ENCODE results near the gene CFD.
"Not testable (repeated sequence)": the region's sequence is repeated elsewhere in the genome, so short reads cannot be mapped to it uniquely, and the experiment has no call there.

The CFD gene

DNA sequence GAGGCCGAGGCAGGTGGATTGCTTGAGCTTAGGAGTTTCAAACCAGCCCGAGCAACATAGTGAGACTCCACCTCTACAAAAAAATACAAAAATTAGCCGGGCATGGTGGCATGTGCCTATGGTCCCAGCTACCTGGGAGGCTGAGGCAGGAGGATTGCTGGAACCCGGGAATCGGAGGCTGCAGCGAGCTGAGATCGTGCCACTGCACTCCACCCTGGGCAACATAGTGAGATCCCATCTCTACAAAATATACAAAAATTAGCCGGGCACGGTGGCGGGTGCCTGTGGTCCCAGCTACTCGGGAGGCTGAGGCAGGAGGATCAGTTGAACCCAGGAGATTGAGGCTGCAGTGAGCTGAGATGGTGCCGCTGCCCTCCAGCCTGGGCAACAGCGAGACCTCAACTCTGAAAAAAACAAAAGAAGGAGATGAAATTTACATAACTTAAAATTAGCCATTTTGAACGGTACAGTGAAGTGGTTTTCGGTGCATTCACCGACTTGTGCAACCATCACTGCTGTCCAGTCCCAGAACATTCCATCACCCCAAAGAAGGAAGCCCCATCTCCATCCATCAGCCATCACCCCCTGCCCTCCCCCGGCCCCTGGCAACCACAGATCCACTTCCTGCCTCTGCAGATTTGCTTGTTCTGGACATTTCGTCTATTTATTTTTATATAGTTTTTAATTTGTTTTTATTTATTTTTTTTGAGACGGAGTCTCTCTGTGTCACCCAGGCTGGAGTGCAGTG, 33.4 kb upstream of the CFD start:
- DNase-seq, result no peak

DNA sequence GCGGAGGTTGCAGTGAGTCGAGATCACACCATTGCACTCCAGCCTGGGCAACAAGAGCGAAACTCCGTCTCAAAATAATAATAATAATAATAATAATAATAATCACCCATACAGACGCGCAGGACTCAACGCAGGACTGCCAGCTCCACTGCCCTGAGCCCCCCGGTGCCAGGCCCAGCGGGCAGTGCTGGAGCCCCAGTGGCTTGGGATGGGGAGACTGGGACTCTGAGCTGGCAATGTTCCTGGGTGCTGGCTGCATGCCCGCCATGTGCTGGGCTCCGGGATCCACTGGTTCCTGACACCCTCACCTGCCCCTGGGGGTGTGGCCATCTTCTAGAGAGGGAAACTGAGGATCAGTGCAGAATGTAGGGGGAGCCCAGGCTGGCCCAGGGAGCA, 32.2 kb upstream of the CFD start:
- DNase-seq, result no peak

DNA sequence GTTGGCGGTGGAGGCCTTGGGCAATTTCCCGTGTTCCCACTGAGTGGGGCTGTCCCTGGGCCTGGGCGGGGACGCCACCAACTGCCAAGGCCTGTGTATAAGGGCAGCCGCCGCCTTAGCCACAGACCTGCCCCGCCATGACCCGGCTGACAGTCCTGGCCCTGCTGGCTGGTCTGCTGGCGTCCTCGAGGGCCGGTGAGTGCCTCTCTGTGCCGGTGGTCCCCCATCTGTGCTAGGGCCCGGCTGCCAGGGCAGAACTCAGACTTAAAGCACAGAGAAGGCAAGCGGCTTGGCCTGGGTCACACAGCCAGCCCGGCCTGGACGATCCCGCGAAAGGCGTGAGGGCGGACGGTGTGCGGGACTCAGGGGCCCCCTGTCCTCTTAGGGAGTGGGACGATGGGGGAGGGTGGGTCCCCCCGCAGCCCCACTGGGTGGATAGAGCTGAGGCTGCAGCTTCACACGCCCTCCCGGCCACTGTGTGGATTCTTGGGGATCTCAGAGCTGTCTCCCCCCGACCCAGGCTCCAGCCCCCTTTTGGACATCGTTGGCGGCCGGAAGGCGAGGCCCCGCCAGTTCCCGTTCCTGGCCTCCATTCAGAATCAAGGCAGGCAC, 31.6 kb upstream of the CFD start, which contains the start of gene AZU1:
Gene AZU1, plus strand, starts transcription at position 128 of the 612 bp plus-strand sequence. Its CDS starts 10 bp downstream, at position 138.
- no peak for DNase-seq

DNA sequence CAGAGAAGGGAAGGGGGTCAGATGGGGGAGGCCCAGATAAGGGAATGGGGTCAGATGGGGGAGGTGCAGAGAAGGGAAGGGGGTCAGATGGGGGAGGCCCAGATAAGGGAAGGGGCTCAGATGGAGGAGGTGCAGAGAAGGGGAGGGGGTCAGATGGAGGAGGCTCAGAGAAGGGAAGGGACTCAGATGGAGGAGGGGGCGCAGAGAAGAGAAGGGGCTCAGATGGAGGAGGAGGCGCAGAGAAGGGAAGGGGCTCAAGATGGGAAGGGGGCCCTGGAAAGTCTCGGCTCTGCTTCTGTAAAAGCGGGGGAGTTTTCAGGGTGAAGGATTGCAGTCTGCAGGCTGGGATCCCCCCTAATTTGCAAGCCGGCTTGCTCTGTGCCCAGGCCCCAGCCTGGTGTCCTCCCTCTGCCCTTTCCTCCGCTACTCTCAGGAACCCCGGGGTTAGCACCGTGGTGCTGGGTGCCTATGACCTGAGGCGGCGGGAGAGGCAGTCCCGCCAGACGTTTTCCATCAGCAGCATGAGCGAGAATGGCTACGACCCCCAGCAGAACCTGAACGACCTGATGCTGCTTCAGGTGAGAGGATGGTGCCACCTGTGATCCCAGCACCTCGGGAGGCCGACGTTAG, 30.2 kb upstream of the CFD start:
- DNase-seq, result no peak

DNA sequence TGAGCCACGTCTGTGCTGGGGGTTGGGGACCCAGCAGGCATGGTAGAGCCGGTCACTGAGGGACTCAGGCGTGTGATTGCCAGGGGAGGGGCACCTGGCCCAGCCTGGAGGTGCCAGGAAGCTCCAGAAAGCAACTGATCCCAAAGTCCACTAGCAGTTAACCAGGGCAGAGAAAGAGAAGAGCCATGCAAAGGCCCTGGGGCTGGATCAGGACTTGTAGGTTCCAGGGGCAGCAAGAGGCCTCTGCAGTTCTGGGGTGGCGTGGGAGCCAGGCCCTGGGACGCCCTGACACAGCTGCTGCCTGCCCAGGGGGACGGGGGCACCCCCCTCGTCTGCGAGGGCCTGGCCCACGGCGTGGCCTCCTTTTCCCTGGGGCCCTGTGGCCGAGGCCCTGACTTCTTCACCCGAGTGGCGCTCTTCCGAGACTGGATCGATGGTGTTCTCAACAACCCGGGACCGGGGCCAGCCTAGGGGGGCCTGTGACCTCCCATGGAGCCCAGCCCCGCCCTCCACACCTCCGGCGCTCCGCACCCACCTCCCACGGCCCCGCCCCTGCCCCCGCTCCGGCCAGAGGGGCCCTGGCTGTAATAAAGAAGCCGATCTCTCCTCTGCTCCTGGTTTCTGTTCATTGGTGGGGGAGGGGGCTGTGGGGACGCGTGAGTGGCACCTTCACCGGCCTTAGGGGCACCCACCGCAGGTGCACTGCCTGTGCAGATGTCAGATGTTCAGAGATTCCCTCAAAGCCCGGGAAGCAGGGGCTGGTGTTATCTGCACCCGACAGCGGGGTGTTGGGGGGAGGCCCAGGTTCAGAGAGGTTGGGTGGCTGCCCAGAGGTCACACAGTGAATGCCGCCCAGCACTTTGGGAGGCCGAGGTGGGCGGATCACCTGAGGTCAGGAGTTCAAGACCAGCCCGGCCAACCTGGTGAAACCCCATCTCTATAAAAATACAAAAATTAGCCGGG, 27.8 kb upstream of the CFD start:
- DNase-seq, result no peak

DNA sequence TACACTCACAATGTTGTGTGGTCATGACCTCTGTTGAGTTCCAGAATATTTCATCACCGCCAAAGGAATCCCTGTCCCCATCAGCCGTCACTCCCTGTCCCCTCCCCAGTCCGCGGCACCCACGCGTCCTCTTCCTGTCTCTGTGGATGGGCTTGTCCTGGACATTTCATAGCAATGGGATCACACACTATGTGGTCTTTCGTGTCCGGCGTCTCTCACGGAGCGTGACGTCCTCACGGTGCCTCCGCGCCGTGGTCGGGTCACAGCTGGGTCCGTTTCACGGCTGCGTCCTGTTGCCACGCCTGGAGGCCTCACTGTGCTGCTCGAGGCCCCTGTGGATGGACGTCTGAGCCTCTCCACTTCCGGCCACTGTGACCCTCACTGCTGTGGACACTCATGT, 25.2 kb upstream of the CFD start:
- no peak for DNase-seq

DNA sequence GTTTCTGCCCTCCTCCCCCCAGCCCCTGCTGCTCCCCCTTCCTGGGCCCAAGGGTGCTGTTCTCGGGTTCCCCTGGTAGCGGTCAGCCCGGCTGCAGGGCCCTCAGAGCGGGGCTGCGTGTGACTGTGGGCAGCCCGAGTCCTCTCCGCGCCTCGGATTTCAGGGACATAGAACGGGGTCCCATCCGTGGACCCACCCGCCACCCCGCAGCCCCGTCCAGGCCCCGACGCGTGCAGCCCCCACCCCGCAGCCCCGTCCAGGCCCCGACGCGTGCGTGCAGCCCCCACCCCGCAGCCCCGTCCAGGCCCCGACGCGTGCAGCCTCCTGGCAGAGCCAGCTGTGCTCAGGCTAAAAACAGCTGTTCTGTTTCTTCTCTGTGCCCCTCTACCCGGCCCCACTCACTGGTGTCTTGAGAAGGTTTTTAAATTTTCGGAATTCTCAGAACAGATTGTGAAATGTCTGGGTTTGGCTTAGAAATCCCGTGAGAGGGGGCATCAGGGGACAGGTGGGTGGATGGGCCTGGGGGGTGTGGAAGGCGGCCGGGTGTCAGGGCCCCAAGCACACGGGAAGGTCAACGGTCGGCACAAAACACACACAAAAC, 24.2 kb upstream of the CFD start:
- no peak for DNase-seq

DNA sequence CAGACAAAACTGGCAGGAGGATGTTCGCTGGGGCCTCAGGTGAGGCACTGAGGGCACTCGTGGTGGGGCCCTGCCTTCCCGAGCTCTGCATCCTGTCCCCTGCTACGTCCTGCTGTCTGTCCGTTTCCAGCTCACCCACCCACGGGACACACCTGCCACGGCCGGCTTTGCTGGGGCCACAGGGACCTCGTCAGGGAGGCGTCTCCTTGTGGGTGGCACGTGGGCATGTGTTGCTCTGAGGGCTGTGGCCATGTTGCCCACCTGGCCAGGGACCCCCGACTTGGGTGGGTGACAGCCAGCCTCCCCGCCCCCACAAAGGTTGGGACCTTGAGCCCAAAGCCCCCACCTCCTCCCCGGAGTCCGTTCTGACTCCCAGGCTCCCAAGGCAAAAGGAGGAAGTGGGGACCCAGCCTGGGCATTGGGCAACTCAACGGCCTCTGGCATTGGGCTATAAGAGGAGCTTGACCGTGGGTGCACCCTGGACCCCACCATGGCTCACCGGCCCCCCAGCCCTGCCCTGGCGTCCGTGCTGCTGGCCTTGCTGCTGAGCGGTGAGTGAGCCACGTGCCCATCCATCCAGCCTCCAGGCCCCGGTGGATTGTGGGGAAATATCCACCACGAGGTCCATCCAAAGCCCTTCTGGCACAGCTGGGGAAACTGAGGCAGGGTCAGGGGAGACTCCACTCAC, 18.8 kb upstream of the CFD start, which contains the start of gene PRTN3:
Gene PRTN3, plus strand, starts transcription at position 481 of the 688 bp plus-strand sequence. Its CDS starts 10 bp downstream, at position 491.
- DNase-seq, result no peak

DNA sequence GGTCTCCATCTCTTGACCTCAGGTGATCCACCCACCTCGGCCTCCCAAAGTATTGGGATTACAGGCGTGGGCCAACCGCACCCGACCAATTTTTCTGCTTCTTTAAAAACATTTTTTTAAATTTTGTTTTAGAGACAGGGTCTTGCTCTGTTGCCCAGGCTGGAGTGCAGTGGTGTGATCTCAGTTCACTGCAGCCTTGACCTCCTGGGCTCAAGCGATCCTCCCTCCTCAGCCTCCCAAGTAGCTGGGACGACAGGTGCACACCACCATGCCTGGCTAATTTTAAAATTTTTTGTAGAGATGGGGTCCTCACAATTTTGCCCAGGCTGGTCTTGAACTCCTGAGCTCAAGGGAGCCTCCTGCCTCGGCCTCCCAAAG, 16.7 kb upstream of the CFD start:
- DNase-seq, result not testable (repeated sequence)

DNA sequence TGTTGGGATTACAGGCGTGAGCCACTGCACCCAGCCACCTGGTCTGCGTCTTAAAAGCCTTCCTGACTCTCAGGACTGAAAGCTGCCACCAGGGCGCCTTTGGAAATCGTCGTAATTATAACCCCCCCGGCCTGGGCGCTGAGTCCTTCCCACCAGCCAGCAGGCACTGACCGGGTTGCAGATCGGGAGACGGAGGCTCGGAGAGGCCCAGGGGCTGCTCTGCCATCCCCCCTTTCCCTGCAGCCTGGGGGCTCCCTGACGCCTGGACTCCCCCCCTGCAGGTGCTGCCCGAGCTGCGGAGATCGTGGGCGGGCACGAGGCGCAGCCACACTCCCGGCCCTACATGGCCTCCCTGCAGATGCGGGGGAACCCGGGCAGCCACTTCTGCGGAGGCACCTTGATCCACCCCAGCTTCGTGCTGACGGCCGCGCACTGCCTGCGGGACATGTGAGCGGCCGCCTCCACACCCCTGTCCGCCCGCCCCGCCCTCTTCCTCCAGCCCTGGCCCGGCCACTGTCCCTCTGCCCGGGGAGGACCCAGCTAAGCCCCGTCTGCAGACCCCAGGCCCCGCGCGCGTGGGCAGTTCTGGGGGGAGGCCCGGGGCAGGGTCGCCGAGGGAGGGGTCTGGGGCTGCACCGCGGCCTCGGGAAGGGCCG, 16.2 kb upstream of the CFD start:
- no peak for DNase-seq

DNA sequence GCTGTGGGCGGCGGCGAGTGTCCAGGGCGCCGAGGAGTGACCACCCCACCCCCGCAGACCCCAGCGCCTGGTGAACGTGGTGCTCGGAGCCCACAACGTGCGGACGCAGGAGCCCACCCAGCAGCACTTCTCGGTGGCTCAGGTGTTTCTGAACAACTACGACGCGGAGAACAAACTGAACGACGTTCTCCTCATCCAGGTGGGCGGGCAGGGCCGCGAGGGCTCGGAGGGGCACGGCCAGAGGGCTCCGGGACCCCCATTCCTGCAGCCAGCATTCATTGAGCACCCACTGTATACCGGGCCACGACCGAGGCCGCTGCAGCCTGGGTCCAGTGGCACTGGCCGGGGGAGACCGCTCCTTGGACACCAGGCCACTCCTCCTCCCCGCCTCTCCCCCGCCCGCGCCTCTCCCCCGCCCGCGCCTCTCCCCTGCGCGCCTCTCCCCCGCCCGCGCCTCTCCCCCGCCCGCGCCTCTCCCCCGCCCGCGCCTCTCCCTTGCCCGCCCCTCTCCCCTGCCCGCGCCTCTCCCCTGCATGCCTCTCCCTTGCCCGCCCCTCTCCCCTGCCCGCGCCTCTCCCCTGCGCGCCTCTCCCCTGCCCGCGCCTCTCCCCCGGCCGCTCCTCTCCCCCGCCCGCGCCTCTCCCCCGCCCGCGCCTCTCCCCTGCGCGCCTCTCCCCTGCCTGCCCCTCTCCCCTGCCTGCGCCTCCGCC, 15.5 kb upstream of the CFD start:
- no peak for DNase-seq

DNA sequence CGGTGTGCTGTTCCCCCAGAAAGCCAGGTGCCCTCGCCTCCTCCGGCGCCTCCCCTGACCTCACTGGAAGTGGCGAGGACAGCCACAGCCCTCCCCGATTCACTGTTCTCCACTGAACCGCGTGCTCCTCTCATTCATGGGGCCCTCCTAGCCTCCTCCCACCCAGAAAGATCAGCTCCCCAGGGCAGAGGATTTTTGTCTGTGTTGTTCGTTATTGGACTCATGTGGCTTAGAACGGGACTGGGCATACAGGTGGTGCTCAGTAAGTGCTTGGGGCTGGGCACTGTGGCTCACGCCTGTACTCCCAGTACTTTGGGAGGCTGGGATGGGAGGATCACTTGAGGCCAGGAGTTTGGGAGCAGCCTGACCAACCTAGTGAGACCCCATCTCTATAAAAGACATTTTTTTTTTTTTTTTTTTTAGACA, 14.9 kb upstream of the CFD start:
- no peak for DNase-seq

DNA sequence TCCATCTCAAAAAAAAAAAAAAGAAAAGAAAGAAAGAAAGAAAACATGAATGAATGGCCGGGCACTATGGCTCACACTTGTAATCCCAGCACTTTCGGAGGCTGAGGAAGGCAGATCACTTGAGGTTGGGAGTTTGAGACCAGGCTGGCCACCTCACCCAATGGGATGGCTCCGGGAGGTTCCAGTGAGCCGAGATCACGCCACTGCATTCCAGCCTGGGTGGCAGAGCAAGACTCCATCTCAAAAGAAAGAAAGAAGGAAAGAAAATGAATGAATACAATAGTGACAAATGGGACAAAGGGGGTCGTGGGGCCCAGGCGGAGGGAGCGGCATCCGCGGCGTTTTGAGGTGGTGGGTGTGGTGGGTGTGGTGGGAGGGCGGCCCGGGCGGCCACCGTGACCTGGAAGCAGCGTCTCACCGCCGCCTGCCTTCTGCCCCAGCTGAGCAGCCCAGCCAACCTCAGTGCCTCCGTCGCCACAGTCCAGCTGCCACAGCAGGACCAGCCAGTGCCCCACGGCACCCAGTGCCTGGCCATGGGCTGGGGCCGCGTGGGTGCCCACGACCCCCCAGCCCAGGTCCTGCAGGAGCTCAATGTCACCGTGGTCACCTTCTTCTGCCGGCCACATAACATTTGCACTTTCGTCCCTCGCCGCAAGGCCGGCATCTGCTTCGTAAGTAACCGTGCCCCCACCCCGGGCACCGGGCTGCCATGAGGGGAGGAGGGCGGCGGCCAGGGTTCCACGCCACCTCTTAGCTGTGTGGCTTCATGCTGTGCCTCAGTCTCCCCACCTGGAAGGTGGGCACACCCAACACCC, 13.6 kb upstream of the CFD start:
- DNase-seq, result no peak

DNA sequence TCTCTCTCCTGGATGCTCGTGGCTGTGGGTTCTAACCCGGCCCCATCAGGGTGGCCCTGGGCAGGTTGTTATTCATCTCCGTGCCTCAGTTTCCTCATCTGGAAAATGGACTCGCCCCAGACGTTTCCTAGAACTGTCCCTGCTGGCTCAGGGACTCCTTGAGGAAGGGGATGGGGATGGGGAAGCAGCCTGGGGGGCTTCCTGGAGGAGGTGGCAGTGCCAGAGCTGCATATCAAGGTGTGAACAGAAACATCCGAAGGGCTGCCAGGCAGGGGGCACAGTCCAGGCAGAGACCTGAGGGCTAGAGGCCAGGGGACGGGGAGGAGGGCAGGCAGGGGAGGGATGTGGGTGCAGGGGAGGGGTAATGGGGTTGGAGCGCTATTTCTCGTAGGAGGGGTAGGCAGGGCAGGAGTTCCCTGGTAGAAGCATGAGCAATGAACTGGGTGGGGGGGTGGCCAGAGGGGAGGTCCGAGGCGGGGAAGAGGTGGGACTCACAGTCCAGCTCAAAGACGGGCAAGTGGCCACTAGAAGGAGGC, 11.0 kb upstream of the CFD start:
- DNase-seq, result no peak

DNA sequence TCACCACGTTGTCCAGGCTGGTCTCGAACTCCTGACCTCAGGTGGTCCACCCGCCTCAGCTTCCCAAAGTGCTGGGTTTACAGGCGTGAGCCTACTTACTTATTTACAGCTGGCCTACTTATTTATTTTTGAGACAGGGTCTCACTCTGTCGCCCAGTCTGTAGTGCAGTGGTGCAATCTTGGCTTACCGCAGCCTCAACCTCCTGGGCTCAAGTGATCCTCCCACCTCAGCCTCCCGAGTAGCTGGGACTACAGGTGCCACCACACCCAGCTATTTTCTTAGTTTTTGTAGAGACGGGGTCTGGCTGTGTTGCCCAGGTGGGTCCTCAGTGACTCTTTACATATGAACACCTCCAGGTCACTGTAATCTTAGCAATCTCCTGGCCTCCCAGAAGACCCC, 10.3 kb upstream of the CFD start:
- DNase-seq, result not testable (repeated sequence)

DNA sequence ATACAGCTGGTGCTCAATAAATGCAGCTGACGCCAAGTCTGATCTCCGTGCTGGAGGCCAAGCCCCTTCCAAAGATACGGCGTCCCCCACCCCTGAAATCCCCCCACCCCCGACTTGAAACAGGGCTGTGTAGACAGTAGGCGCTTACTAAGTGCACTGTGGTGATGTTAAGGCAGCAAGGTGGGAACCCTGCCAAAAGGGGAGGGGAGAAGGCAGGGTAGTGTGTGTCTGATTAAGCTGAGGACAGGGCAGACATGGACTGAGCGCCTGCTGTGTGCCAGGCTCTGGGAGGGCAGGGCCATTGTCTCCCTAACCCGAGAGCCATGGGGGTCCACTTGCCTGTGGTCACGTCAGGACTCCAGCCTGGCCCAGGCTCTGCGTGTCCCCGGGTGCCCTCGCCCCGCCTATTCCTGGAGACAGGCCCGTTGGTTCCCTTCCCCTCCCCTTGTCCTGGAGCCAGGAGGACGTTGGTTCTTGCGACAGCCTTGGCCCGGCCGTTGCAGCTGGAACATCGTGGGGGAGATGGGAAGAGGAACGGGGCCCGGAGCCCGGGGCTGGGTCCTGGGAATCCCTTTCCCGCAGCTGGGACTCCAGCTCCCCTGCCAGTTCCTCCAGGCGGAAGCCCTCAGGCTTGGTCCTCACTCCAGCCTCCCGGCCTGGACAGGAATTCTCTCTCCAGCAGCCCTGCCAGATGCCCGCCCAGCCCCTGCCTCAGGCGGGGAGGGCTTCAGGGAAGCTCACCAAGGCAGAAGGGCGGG, 9.1 kb upstream of the CFD start:
- DNase-seq, result no peak

DNA sequence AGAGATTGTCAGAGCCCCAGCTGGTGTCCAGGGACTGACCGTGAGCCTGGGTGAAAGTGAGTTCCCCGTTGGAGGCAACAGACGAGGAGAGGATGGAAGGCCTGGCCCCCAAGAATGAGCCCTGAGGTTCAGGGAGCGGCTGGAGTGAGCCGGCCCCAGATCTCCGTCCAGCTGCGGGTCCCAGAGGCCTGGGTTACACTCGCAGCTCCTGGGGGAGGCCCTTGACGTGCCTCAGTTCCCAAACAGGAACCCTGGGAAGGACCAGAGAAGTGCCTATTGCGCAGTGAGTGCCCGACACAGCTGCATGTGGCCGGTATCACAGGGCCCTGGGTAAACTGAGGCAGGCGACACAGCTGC, 8.5 kb upstream of the CFD start:
- no peak for DNase-seq

DNA sequence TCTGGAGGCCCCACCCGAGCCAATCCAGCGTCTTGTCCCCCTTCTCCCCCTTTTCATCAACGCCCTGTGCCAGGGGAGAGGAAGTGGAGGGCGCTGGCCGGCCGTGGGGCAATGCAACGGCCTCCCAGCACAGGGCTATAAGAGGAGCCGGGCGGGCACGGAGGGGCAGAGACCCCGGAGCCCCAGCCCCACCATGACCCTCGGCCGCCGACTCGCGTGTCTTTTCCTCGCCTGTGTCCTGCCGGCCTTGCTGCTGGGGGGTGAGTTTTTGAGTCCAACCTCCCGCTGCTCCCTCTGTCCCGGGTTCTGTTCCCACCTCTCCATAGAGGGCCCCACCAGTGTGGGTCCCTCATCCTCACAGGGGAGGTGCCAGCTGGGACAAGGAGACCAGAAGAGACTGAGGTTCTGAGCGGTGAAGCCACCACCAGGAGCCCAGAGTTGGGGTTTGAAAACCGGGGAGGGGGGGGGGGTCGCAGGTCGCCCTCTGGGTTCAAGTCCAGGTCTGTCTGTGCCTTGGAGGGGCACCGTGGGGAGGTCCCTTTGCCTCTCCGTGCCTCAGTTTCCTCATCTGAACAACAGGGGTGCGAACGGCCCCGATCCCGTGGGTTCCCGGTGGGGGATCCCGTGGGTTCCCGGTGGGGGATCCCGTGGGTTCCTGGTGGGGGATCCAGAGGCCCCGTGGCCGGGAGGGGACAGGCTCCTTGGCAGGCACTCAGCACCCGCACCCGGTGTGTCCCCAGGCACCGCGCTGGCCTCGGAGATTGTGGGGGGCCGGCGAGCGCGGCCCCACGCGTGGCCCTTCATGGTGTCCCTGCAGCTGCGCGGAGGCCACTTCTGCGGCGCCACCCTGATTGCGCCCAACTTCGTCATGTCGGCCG, 7.1 kb upstream of the CFD start, which contains the start of gene ELANE:
Gene ELANE, plus strand, starts transcription at position 168 of the 878 bp plus-strand sequence. Its CDS starts 26 bp downstream, at position 194.
- DNase-seq, result no peak

Data from NCI-H524 treated with DMSO at 0.1 percent for 48 hours (cell line).